Natural killer cell (primary cell): Measurements from ENCODE around the gene RNH1. TPM values are rescaled to one million over a fixed set of nuclear protein-coding genes. Genes with fewer than 3 reads are reported as not detected.
"Not testable (repeated sequence)": the region's sequence is repeated elsewhere in the genome, so short reads cannot be mapped to it uniquely, and the experiment has no call there.

ENCODE experiments used
- ATAC-seq, 3 donors: fragments of 150-1000 bp in 2 of 3; fragments of 200-7000 bp in 1 of 3; cut with Tn5 transposase; 1 replicate in 1 of 3; 2 replicates in 2 of 3; pipeline ENCODE4 v1.10.0; 2021; ENCODE audit warnings: mild to moderate bottlenecking in 2 of 3, moderate library complexity in 2 of 3
- DNase-seq, 2 donors: peaks; one replicate each; pipeline versions ENCODE4 v3.0.0 to v3.0.0-alpha.2; 2013 to 2021; ENCODE audit warnings: mixed read lengths in 1 of 2
- H3K27ac ChIP-seq: one replicate; pipeline ENCODE4 v1.5.1; 2013; ENCODE audit warnings: mild to moderate bottlenecking, low read length
- H3K27me3 ChIP-seq: one replicate; pipeline ENCODE4 v1.6.1; 2013; ENCODE audit warnings: low read length; ENCODE audit not compliant: control insufficient read depth, insufficient read depth
- H3K36me3 ChIP-seq: one replicate; pipeline ENCODE4 v1.6.1; 2013; ENCODE audit warnings: low read length; ENCODE audit not compliant: control insufficient read depth, insufficient read depth
- H3K4me1 ChIP-seq: one replicate; pipeline ENCODE4 v1.6.1; 2013; ENCODE audit warnings: low read length; ENCODE audit not compliant: control insufficient read depth, insufficient read depth
- H3K4me3 ChIP-seq: one replicate; pipeline ENCODE4 v1.5.1; 2013; ENCODE audit warnings: low read length
- H3K9me3 ChIP-seq: one replicate; pipeline ENCODE4 v1.6.1; 2013; ENCODE audit warnings: low read length; ENCODE audit not compliant: control insufficient read depth, insufficient read depth
- H3K27ac Mint-ChIP-seq, 2 donors: one replicate each; pipeline ENCODE4 v1.8.0; 2022; ENCODE audit warnings: mild to moderate bottlenecking in 2 of 2, mixed read lengths in 2 of 2, moderate library complexity in 1 of 2
- H3K27me3 Mint-ChIP-seq, 2 donors: one replicate each; pipeline ENCODE4 v1.8.0; 2022; ENCODE audit warnings: low read depth in 2 of 2, mixed read lengths in 2 of 2
- H3K36me3 Mint-ChIP-seq: one replicate; pipeline ENCODE4 v1.8.0; 2022; ENCODE audit warnings: mixed read lengths
- H3K4me1 Mint-ChIP-seq, 2 donors: one replicate each; pipeline ENCODE4 v1.8.0; 2022; ENCODE audit warnings: mixed read lengths in 2 of 2
- H3K4me3 Mint-ChIP-seq: one replicate; pipeline ENCODE4 v1.8.0; 2022; ENCODE audit warnings: mild to moderate bottlenecking, moderate library complexity, mixed read lengths
- H3K9me3 Mint-ChIP-seq, 2 donors: one replicate each; pipeline ENCODE4 v1.8.0; 2022; ENCODE audit warnings: mixed read lengths in 2 of 2
- CTCF ChIP-seq: fragments of 200-600 bp; IDR thresholded peaks from one replicate; pipeline ENCODE4 v1.8.0; 2022; ENCODE audit warnings: antibody characterized with exemption
- WGBS: methylation state at CpG from one replicate; pipeline ENCODE4 v1.1.7; 2013; ENCODE audit warnings: missing lambda C conversion rate; ENCODE audit not compliant: insufficient coverage; 5-methylcytosine and 5-hydroxymethylcytosine counted together
- intact Hi-C: fragments of 100-400 bp; cut with micrococcal nuclease; formaldehyde crosslinking; loops from one replicate; pipeline ENCODE4 v1.14.2; 2022
- total RNA-seq, 4 donors: library from RNA; stranded (reverse); fragments of 120-200 nt in 1 of 4; gene quantifications; one replicate each; pipeline versions ENCODE4 v1.2.3 to v1.2.4, GENCODE V29; 2013 to 2022

RNH1 gene
- total RNA-seq, 3 donors from 2014 or later (not counting 1 experiment from before 2014, with no cell fraction given), result 113 to 120 (median 118) TPM

DNA sequence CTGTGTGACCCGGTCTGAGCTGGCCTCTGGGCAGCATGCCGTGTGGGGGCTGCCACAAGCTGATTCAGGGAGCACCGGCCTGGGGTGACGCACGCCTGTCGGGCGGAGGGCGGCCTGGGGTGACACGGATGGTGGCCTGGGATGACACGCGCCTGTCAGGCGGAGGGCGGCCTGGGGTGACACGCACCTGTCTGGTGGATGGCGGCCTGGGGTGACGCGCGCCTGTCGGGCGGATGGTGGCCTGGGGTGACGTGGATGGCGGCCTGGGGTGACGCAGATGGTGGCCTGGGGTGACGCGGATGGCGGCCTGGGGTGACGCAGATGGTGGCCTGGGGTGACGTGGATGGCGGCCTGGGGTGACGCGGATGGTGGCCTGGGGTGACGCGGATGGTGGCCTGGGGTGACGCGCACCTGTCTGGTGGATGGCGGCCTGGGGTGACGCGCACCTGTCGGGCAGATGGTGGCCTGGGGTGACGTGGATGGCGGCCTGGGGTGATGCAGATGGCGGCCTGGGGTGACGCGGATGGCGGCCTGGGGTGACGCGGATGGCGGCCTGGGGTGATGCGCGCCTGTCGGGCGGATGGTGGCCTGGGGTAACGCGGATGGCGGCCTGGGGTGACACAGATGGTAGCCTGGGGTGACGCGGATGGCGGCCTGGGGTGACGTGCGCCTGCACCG lies 35.4 kb downstream of the RNH1 start:
- Histone ChIP-seq H3K9me3 (no peaks in the 10 kb centered on the region), H3K27ac (no peak overlapping the region), H3K4me3 (no peak overlapping the region), H3K36me3 (no peaks in the 10 kb centered on the region), H3K4me1 (no peaks in the 10 kb centered on the region), H3K27me3 (no peaks in the 10 kb centered on the region)
- DNase-seq (no peak), ATAC-seq (no peak)
- H3K27ac Mint-ChIP-seq, result no peak overlapping the region
- no peaks in the 10 kb centered on the region for H3K4me1 Mint-ChIP-seq
- H3K36me3 Mint-ChIP-seq, result no peaks in the 10 kb centered on the region
- no peak for TF ChIP-seq CTCF
- no peaks in the 10 kb centered on the region for H3K9me3 Mint-ChIP-seq
- WGBS, result 96% methylated on average over 61 of the region's 61 CpGs
- no peaks in the 10 kb centered on the region for H3K27me3 Mint-ChIP-seq
- no peak overlapping the region for H3K4me3 Mint-ChIP-seq
- intact Hi-C loops, result no loop called here

DNA sequence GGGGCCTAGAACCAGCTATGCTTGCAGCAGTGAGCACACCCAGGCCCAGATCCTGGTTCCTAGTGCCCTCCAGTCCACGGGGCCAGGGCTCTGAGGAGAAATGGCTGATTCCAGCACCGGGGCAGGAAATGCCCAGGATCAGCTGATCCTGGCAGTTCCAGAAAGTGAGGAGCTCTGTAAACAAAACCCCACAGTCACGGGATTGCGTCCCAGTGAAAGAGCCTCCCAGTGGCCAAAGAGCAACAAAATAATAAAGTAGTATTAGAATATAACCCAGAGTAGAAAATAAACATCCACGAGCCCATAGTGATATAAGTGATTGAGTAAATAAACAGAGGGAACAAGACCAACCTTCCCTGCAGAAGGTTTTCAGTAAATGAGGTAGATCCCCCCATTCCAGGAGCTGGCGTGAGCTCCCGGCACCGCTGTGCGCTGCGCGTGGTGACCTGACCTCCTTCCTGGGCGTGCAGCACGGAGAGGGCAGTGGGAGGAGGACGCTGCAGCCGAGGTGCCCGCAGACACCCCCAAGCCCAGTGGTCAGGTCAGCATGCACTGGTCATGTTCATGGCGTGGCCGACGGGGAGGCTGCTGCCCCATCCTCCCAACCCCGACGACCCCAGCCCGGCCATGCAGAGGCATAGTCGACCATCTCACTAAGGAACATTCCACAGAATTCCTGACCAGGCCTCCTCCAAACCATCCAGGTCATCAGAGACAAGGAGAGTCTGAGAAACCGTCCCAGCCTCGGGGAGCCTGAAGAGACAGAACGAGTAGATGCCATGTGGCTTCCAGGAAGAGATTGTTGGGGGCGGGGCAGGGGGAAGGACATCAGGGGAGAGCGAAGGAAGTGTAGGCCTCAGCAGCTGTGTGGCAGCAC lies 37.1 kb downstream of the RNH1 start:
- Mint-ChIP-seq H3K27me3 (no peaks in the 10 kb centered on the region), H3K9me3 (no peaks in the 10 kb centered on the region), H3K4me3 (no peak overlapping the region), H3K4me1 (no peaks in the 10 kb centered on the region), H3K27ac (no peak overlapping the region), H3K36me3 (no peaks in the 10 kb centered on the region)
- H3K27ac ChIP-seq, result no peak overlapping the region
- ATAC-seq (no peak), DNase-seq (no peak)
- no peak overlapping the region for H3K4me3 ChIP-seq
- intact Hi-C loops, result no loop called here
- peaks cover under 1% of the 10 kb centered on the region for H3K36me3 ChIP-seq
- H3K27me3 ChIP-seq, result no peaks in the 10 kb centered on the region
- WGBS, result 93% methylated on average over 26 of the region's 28 CpGs
- H3K9me3 ChIP-seq, result no peaks in the 10 kb centered on the region
- no peak for TF ChIP-seq CTCF
- no peaks in the 10 kb centered on the region for H3K4me1 ChIP-seq

DNA sequence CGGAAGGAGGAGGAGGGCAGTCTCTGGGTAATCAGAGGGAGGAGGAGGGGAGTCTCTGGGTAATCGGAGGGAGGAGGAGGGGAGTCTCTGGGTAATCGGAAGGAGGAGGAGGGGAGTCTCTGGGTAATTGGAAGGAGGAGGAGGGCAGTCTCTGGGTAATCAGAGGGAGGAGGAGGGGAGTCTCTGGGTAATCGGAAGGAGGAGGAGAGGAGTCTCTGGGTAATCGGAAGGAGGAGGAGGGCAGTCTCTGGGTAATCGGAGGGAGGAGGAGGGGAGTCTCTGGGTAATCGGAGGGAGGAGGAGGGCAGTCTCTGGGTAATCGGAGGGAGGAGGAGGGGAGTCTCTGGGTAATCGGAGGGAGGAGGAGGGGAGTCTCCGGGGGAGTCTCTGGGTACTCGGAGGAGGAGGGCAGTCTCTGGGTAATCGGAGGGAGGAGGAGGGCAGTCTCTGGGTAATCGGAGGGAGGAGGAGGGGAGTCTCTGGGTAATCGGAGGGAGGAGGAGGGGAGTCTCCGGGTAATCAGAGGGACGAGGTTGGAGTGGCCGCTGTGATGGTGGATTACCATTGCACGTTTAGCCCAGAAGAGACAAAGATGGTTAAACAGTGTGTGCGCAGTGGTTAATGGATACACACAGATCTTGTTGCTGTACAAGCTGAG lies 37.9 kb downstream of the RNH1 start:
- H3K36me3 Mint-ChIP-seq, H3K4me3 Mint-ChIP-seq, ATAC-seq, H3K9me3 ChIP-seq, H3K9me3 Mint-ChIP-seq, H3K27me3 Mint-ChIP-seq, H3K4me1 Mint-ChIP-seq, intact Hi-C loops, H3K4me3 ChIP-seq, H3K27ac ChIP-seq, H3K27me3 ChIP-seq, DNase-seq, H3K4me1 ChIP-seq, H3K27ac Mint-ChIP-seq, H3K36me3 ChIP-seq: not testable (repeated sequence)
- 91% methylated on average over 16 of the region's 19 CpGs for WGBS

DNA sequence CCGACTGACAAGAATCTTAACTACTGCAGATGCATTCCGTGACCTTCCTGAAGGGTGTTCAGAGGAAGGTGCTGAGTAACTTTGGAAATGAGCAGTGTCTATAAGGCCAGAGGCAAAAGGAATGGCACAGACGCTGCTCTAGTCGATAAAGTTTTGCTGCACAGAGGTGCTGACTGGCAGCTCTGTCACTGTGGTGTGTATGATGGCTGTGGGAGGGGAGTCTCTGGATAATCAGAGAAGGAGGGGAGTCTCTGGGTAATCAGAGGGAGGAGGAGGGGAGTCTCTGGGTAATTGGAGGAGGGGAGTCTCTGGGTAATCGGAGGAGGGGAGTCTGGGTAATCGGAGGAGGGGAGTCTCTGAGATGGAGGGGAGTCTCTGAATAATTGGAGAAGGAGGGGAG lies 38.5 kb downstream of the RNH1 start:
- Mint-ChIP-seq H3K27me3 (no peaks in the 10 kb centered on the region), H3K36me3 (no peaks in the 10 kb centered on the region), H3K4me3 (no peak overlapping the region), H3K4me1 (no peaks in the 10 kb centered on the region), H3K9me3 (no peaks in the 10 kb centered on the region), H3K27ac (no peak overlapping the region)
- ATAC-seq, result no peak
- no peaks in the 10 kb centered on the region for H3K4me1 ChIP-seq
- no peak for DNase-seq
- WGBS, result 93% methylated on average over 6 of the region's 6 CpGs
- H3K27me3 ChIP-seq, result no peaks in the 10 kb centered on the region
- no peak for TF ChIP-seq CTCF
- no peaks in the 10 kb centered on the region for H3K9me3 ChIP-seq
- no peak overlapping the region for H3K27ac ChIP-seq
- H3K36me3 ChIP-seq, result peaks cover 2% of the 10 kb centered on the region
- intact Hi-C loops, result no loop called here
- H3K4me3 ChIP-seq, result no peak overlapping the region
